PC-3 (cell line): ENCODE data around the gene ARNT2.

Experiments
- CTCF ChIP-seq: fragments of 300-600 bp; sonication (generic); conservative IDR thresholded peaks from 2 replicates; pipeline ENCODE4 v1.5.1; 2017; ENCODE audit warnings: antibody characterized with exemption, low read depth, mild to moderate bottlenecking, low read length
- EZH2 ChIP-seq: fragments of 300-600 bp; sonication (generic); IDR thresholded peaks from one replicate; pipeline ENCODE4 v1.6.1; 2017; ENCODE audit warnings: antibody characterized with exemption, mild to moderate bottlenecking, low read length; ENCODE audit not compliant: unreplicated experiment
- EZH2phosphoT487 ChIP-seq: fragments of 300-600 bp; sonication (generic); IDR thresholded peaks from 2 replicates; pipeline ENCODE4 v1.6.1; 2018; ENCODE audit warnings: mild to moderate bottlenecking, antibody characterized with exemption, low read length, borderline replicate concordance

GRCh38 chr15:80580536-80581260 is 176.5 kb downstream of the ARNT2 start:
- no peak for TF ChIP-seq CTCF
- no peak for TF ChIP-seq EZH2
- TF ChIP-seq EZH2phosphoT487, result no peak
